Right atrium auricular region (tissue), 2 donors: Measurements from ENCODE around the gene BTD. TPM values are rescaled to one million over a fixed set of nuclear protein-coding genes. Genes with fewer than 3 reads are reported as not detected.
"Not testable (repeated sequence)": the region's sequence is repeated elsewhere in the genome, so short reads cannot be mapped to it uniquely, and the experiment has no call there.

Source experiments
- DNase-seq: peaks from one replicate; pipeline ENCODE4 v3.0.0-alpha.2; 2019; ENCODE audit warnings: low spot score
- H3K27ac ChIP-seq, 2 donors: fragments of 200-600 bp; sonication (generic); 1 replicate in 1 of 2; 2 replicates in 1 of 2; pipeline ENCODE4 v1.5.1; 2016 to 2019
- H3K27me3 ChIP-seq, 2 donors: fragments of 200-600 bp; sonication (generic); one replicate each; pipeline versions ENCODE4 v1.5.1 to v1.6.0; 2017 to 2019
- H3K36me3 ChIP-seq: fragments of 200-600 bp; sonication (generic); one replicate; pipeline ENCODE4 v1.5.1; 2016
- H3K4me1 ChIP-seq, 2 donors: fragments of 200-600 bp; sonication (generic); one replicate each; pipeline versions ENCODE4 v1.5.1 to v1.6.0; 2017 to 2019
- H3K4me3 ChIP-seq, 2 donors: fragments of 200-600 bp; sonication (generic); 1 replicate in 1 of 2; 2 replicates in 1 of 2; pipeline ENCODE4 v1.5.1; 2017 to 2019; ENCODE audit warnings: mild to moderate bottlenecking in 1 of 2, moderate library complexity in 1 of 2
- H3K9me3 ChIP-seq, 2 donors: fragments of 200-600 bp; sonication (generic); one replicate each; pipeline ENCODE4 v1.5.1; 2019
- total RNA-seq, 2 donors: library from RNA; depleted of rRNA; stranded (reverse); fragments of >200 nt; gene quantifications; one replicate each; pipeline ENCODE4 v1.1.0, GENCODE V29; 2016
- TF ChIP-seq, protein P1 (sequence below), 2 donors: fragments of 200-600 bp; sonication (generic); IDR thresholded peaks; one replicate each; pipeline ENCODE4 v1.5.1; 2019; ENCODE audit warnings: antibody characterized with exemption in 2 of 2

BTD gene
- total RNA-seq, 2 donors from 2014 or later = 10.3 to 16.2 TPM

DNA sequence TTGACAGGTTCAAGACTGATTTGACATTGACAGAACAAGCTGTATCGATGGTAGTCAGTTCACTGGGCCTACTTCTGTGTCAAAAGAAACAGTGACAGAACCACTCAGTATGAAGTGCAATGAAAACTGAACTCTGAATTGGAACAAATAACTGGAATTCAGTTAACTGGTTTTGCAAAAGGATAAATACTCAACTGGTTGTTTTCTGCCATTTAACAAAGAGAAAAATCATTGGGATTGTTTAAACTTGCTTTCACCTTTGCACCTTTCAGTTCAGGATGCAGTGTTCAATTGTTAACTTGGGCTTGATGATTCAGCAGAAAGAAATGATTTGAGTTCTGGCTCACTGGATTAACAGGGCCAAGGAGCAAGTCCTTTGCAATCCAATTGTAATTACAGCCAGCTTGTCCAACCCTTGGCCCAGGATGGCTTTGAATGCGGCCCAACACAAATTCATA, 4.9 kb downstream of the BTD start:
- TF ChIP-seq, protein P1, sequence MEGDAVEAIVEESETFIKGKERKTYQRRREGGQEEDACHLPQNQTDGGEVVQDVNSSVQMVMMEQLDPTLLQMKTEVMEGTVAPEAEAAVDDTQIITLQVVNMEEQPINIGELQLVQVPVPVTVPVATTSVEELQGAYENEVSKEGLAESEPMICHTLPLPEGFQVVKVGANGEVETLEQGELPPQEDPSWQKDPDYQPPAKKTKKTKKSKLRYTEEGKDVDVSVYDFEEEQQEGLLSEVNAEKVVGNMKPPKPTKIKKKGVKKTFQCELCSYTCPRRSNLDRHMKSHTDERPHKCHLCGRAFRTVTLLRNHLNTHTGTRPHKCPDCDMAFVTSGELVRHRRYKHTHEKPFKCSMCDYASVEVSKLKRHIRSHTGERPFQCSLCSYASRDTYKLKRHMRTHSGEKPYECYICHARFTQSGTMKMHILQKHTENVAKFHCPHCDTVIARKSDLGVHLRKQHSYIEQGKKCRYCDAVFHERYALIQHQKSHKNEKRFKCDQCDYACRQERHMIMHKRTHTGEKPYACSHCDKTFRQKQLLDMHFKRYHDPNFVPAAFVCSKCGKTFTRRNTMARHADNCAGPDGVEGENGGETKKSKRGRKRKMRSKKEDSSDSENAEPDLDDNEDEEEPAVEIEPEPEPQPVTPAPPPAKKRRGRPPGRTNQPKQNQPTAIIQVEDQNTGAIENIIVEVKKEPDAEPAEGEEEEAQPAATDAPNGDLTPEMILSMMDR (IDR thresholded peaks at IDR 0.05) = no peak
- Histone ChIP-seq H3K9me3 (no peaks in the 10 kb centered on the region), H3K4me1 (peaks cover 0 to 21% of the 10 kb centered on the region in 2 donors), H3K36me3 (no peaks in the 10 kb centered on the region), H3K4me3 (no peak overlapping the region), H3K27ac (no peak overlapping the region), H3K27me3 (no peaks in the 10 kb centered on the region)
- no peak for DNase-seq

DNA sequence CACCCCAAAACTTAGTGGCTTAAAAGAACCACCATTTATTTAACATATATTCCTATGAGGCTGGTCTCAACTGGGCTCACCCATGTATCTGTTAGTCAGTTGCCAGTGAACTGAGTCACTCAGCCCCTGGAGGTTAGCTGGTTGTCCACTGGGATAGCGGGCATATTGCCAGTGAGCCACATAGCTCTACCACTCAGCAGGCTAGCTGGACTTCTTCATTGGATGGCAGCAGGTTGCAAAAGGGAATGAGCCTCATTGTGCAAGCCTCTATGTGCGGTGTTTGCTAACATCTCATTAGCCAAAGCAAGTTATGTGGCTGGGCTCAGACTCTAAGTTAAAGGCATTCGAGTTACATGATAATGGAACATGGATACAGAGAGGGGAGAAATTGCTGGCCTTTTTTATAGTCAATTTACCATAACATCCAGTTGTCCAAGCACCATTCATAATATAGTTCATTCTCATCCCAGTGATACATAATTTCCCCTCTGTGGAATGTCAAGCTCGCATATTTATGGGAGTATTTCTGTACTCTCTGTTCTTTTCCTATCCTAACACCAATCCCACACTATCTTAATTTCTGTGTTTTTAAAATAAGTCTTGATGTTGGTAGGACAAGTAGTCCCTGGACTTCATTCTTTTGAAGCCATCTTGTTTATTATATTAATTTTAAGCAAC, 8.7 kb downstream of the BTD start:
- TF ChIP-seq, protein P1 (IDR thresholded peaks at IDR 0.05) = no peak
- H3K4me1 ChIP-seq = peaks cover 0 to 15% of the 10 kb centered on the region in 2 donors
- no peak overlapping the region for H3K27ac ChIP-seq

DNA sequence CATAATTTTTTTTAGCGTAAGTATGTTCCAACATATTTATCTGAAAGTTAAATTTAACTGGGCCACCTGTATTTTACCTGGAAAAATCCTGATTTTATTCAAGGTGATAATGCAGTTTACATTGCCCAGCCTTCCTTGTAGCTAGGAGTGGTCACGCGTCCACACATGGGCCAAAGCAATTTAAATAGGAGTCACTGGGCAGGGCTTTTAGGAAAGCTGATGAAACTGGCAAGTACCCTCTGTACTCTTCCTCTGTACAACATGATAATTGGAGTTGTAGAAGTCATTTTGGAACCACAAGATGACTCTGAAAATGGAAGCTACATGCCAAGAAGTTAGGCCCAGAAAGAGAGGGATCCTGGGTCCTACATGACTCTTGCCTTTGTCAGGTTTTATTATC, 9.5 kb downstream of the BTD start:
- TF ChIP-seq, protein P1 (IDR thresholded peaks at IDR 0.05) = no peak
- Histone ChIP-seq H3K27ac (peak overlapping the region in 1 of 2 donors; percentile 37), H3K4me1 (peaks cover 0 to 15% of the 10 kb centered on the region in 2 donors), H3K4me3 (no peak overlapping the region), H3K27me3 (no peaks in the 10 kb centered on the region), H3K36me3 (no peaks in the 10 kb centered on the region), H3K9me3 (no peaks in the 10 kb centered on the region)
- no peak for DNase-seq

More for the DNA sequence above, 8.7 kb downstream of the BTD start:
- no peaks in the 10 kb centered on the region for H3K36me3 ChIP-seq
- no peaks in the 10 kb centered on the region for H3K27me3 ChIP-seq
- no peak overlapping the region for H3K4me3 ChIP-seq
- DNase-seq = no peak
- no peaks in the 10 kb centered on the region for H3K9me3 ChIP-seq

DNA sequence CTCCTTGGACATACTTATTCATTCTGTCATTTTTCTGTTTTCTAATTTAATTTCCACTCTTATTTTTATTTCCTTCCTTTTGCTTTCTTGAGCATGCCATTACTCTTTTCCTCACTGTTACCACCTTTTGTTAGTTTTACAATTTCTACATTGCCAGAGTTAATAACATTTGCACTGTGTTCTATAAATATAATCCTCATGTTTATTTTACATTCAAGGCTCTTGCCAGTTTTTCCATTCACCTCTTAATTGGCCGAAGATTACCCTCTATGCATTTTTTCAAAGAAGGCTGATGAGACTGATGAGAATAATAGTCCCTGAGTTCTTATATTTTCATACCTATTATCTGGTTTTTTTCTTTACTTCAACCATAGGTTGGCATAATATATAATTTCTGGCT, 10.5 kb downstream of the BTD start:
- Histone ChIP-seq H3K27me3 (no peaks in the 10 kb centered on the region), H3K9me3 (no peaks in the 10 kb centered on the region), H3K36me3 (no peaks in the 10 kb centered on the region), H3K4me3 (no peak overlapping the region), H3K27ac (no peak overlapping the region), H3K4me1 (peaks cover 0 to 15% of the 10 kb centered on the region in 2 donors)
- TF ChIP-seq, protein P1 (IDR thresholded peaks at IDR 0.05) = no peak
- DNase-seq = no peak

DNA sequence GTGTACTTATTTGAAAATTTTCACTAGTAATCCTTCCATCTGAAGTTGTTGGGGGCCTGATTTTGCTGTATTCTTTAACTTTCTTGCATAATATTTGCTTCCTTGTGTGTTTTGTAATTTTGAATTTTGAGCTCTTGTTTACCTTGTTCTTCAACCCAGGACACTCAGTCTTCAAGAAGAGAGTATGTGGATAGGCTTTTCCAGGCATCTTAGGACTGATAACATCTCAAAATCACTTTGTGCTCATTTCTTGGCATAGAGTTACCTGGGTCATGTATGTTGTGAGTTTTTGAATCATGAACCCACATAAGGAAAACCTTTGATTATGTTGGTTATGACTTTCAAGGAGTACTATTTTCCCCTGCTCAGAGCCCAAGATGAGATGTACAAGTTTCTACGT, 13.4 kb downstream of the BTD start:
- TF ChIP-seq, protein P1 (IDR thresholded peaks at IDR 0.05) = no peak
- Histone ChIP-seq H3K27me3 (no peaks in the 10 kb centered on the region), H3K27ac (no peak overlapping the region), H3K4me3 (no peak overlapping the region), H3K9me3 (peaks cover 0 to 9% of the 10 kb centered on the region in 2 donors), H3K4me1 (peaks cover 0 to 15% of the 10 kb centered on the region in 2 donors), H3K36me3 (no peaks in the 10 kb centered on the region)
- no peak for DNase-seq

DNA sequence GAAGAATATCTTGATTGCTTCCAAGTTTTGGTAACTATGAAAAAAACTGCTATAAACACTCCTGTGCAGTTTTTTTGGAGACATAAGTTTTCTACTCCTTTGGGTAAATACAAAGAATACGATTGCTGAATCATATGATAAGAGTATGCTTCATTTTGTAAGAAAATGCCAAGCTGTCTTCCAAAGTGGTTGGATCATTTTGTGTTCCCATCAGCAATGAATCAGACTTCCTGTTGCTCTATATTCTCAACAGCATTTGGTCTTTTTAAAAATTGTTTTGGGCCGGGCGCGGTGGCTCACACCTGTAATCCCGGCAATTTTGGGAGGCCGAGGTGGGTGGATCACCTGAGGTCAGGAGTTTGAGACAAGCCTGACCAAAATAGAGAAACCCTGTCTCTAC, 14.5 kb downstream of the BTD start:
- no peak overlapping the region for H3K27ac ChIP-seq
- H3K27me3 ChIP-seq = no peaks in the 10 kb centered on the region
- H3K4me3 ChIP-seq = no peak overlapping the region
- DNase-seq = no peak
- H3K4me1 ChIP-seq = peaks cover 0 to 6% of the 10 kb centered on the region in 2 donors
- H3K9me3 ChIP-seq = peaks cover 0 to 20% of the 10 kb centered on the region in 2 donors
- H3K36me3 ChIP-seq = no peaks in the 10 kb centered on the region
- TF ChIP-seq, protein P1 (IDR thresholded peaks at IDR 0.05) = no peak

DNA sequence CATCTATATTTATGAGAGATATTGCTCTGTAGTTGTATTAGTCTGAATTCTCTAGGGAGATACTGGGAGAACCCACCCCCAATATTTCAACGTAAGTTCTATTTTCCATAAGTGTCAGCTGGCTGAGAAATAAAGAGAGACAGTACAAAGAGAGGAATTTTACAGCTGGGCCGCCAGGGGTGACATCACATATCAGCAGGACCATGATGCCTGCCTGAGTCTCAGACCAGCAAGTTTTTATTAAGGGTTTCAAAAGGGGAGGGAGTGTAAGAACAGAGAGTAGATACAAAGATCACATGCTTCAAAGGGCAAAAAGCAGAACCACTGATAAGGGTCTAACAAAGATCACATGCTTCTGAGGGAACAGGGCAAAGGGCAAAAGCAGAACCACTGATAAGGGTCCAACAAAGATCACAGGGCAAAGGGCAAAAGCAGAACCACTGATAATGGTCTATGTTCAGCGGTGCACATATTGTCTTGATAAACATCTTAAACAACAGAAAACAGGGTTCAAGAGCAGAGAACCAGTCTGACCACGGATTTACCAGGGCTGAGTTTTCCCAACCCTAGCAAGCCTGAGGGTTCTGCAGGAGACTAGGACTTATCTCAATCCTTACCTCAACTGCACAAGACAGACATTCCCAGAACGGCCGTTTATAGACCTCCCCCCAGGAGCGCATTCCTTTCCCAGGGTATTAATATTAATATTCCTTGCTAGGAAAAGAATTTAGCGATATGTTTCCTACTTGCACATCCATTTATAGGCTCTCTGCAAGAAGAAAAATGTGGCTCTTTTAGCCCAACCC, 18.3 kb downstream of the BTD start:
- not testable (repeated sequence) for H3K27me3 ChIP-seq, H3K36me3 ChIP-seq

More for the DNA sequence above, 18.3 kb downstream of the BTD start:
- not testable (repeated sequence) for H3K27ac ChIP-seq, DNase-seq, H3K4me1 ChIP-seq, H3K4me3 ChIP-seq
- peaks cover 0 to 22% of the 10 kb centered on the region in 2 donors for H3K9me3 ChIP-seq
